ENCODE results near the gene RAB9B.

GRCh38 chrX:103783196-103783595 lies 48.9 kb downstream of the RAB9B start:
- no peak for TF ChIP-seq CTCF (conservative IDR thresholded peaks at IDR 0.05)
- TF ChIP-seq ZFX (IDR thresholded peaks at IDR 0.05), result no peak
